K562 (cell line): ENCODE data around the gene REP15. TPM values are rescaled to one million over a fixed set of nuclear protein-coding genes. Genes with fewer than 3 reads are reported as not detected.

Experiments used
- ARID3B ChIP-seq: fragments of 250-450 bp; sonication (Bioruptor Pico); IDR thresholded peaks from 2 replicates; pipeline ENCODE4 v1.4.0; 2020; ENCODE audit warnings: borderline replicate concordance
- BCL6 ChIP-seq: fragments of 250-450 bp; sonication (Bioruptor Pico); IDR thresholded peaks from 2 replicates; pipeline ENCODE4 v1.4.0; 2020
- ESRRA ChIP-seq: fragments of 450-650 bp; IDR thresholded peaks from 2 replicates; pipeline ENCODE4 v1.6.1; 2014; ENCODE audit warnings: low read depth, mild to moderate bottlenecking, moderate library complexity, borderline replicate concordance
- GTF2F1 ChIP-seq: IDR thresholded peaks from 2 replicates; pipeline ENCODE4 v1.6.1; 2011; ENCODE audit warnings: low read depth, low read length, improper control_type of control experiment
- HDAC1 ChIP-seq, 2 experiments: fragments of 450-650 bp; IDR thresholded peaks; 2 replicates each; pipeline ENCODE4 v1.6.1; 2016 to 2017; ENCODE audit warnings: inconsistent platforms in 1 of 2, mild to moderate bottlenecking in 1 of 2, moderate library complexity in 1 of 2
- HMGXB4 ChIP-seq: sonication (generic); formaldehyde crosslinking; IDR thresholded peaks from 2 replicates; pipeline ENCODE4 v1.8.1; 2023; ENCODE audit warnings: mild to moderate bottlenecking, missing genetic modification reagents
- HNRNPLL ChIP-seq: fragments of 200-400 bp; formaldehyde crosslinking; IDR thresholded peaks from 2 replicates; pipeline ENCODE4 v1.6.1; 2017; ENCODE audit warnings: low read length, low read depth, mild to moderate bottlenecking; ENCODE audit not compliant: poor library complexity, severe bottlenecking
- JUN ChIP-seq, 2 experiments: sonication (generic) in 1 of 2; formaldehyde crosslinking in 1 of 2; IDR thresholded peaks; 2 replicates each; pipeline versions ENCODE4 v1.6.1 to v1.8.0; 2012 to 2022; ENCODE audit warnings: borderline replicate concordance in 2 of 2, mild to moderate bottlenecking in 2 of 2, improper control_type of control experiment in 1 of 2, low read depth in 1 of 2, low read length in 1 of 2, missing genetic modification reagents in 1 of 2
- MEF2A ChIP-seq: IDR thresholded peaks from 2 replicates; pipeline ENCODE4 v1.6.1; 2011; ENCODE audit warnings: low read depth, mild to moderate bottlenecking, low read length, moderate library complexity; ENCODE audit not compliant: control insufficient read depth
- NCOA4 ChIP-seq: fragments of 450-650 bp; IDR thresholded peaks from 2 replicates; pipeline ENCODE4 v1.6.1; 2018; ENCODE audit warnings: mild to moderate bottlenecking; ENCODE audit not compliant: partially characterized antibody
- NFXL1 ChIP-seq: fragments of 450-650 bp; formaldehyde crosslinking; IDR thresholded peaks from 2 replicates; pipeline ENCODE4 v1.4.0; 2021; ENCODE audit warnings: mild to moderate bottlenecking
- NR3C1 ChIP-seq: sonication (generic); formaldehyde crosslinking; IDR thresholded peaks from 2 replicates; pipeline ENCODE4 v1.8.1; 2022; ENCODE audit warnings: missing genetic modification reagents
- POLR2H ChIP-seq: IDR thresholded peaks from 2 replicates; pipeline ENCODE4 v1.6.1; 2016; ENCODE audit warnings: missing genetic modification characterization, low read depth, mild to moderate bottlenecking, control low read depth, missing compliant biosample characterization, moderate library complexity
- RUNX1 ChIP-seq: sonication (generic); IDR thresholded peaks from 2 replicates; pipeline ENCODE4 v1.6.1; 2016; ENCODE audit warnings: antibody characterized with exemption, low read depth
- SIRT6 ChIP-seq: IDR thresholded peaks from one replicate; pipeline ENCODE4 v1.6.1; 2012; ENCODE audit warnings: low read depth, mild to moderate bottlenecking, control low read depth, inconsistent platforms, low read length, moderate library complexity
- STAT5A ChIP-seq: IDR thresholded peaks from 2 replicates; pipeline ENCODE4 v1.6.1; 2012; ENCODE audit warnings: low read length, inconsistent platforms, borderline replicate concordance
- STAT6 ChIP-seq: sonication (generic); formaldehyde crosslinking; IDR thresholded peaks from 2 replicates; pipeline ENCODE4 v1.8.1; 2023; ENCODE audit warnings: mild to moderate bottlenecking, missing genetic modification reagents
- TCF7L2 ChIP-seq: fragments of 150-350 bp; IDR thresholded peaks from 2 replicates; pipeline ENCODE4 v1.6.1; 2016; ENCODE audit warnings: low read depth, mild to moderate bottlenecking, low read length, moderate library complexity
- TEAD1 ChIP-seq, 2 experiments: fragments of 450-650 bp in 1 of 2; sonication (generic) in 1 of 2; formaldehyde crosslinking; IDR thresholded peaks; 2 replicates each; pipeline versions ENCODE4 v1.4.0 to v1.8.0; 2020 to 2022; ENCODE audit warnings: mild to moderate bottlenecking in 2 of 2, missing genetic modification reagents in 1 of 2
- ZBED1 ChIP-seq: IDR thresholded peaks from 2 replicates; pipeline ENCODE4 v1.6.1; 2014
- ZFPM2 ChIP-seq: fragments of 250-450 bp; sonication (Bioruptor Pico); IDR thresholded peaks from 2 replicates; pipeline ENCODE4 v1.5.1; 2022; ENCODE audit warnings: mild to moderate bottlenecking
- ZKSCAN3 ChIP-seq: fragments of 250-450 bp; sonication (Bioruptor Pico); IDR thresholded peaks from 2 replicates; pipeline ENCODE4 v1.4.0; 2020
- ZNF197 ChIP-seq: fragments of 200-800 bp; sonication (Bioruptor generic); IDR thresholded peaks from 2 replicates; pipeline ENCODE4 v1.6.1; 2016; ENCODE audit warnings: low read depth, missing genetic modification characterization, missing compliant biosample characterization
- ZNF445 ChIP-seq: fragments of 250-450 bp; sonication (Bioruptor Pico); IDR thresholded peaks from 2 replicates; pipeline ENCODE4 v1.4.0; 2020; ENCODE audit warnings: low read depth, mild to moderate bottlenecking, moderate library complexity
- polyA plus RNA-seq, 8 experiments: library from polyadenylated mRNA; depleted of rRNA in 4 of 8; stranded (reverse) in 5 of 8; unstranded in 3 of 8; fragments of >200 nt; fragmentation: Nextera tagmentation in 2 of 8; fragmentation: Illumina TruSeq in 1 of 8; extraction: Ambion mirVana in 2 of 8; extraction: Trizol in 1 of 8; gene quantifications; 2 replicates each; pipeline versions ENCODE4 v1.2.1 to v1.2.3, GENCODE V29; 2011 to 2014; ENCODE audit warnings: inconsistent platforms in 1 of 8, missing spikeins in 1 of 8
- total RNA-seq, 7 experiments: library from RNA; depleted of rRNA in 6 of 7; stranded (reverse); fragments of >200 nt in 6 of 7; fragmentation: Illumina TruSeq in 2 of 7; extraction: Trizol in 2 of 7; gene quantifications; 2 replicates each; pipeline versions ENCODE4 v1.2.1 to v1.2.3, GENCODE V29; 2011 to 2021; ENCODE audit warnings: low replicate concordance in 1 of 7

REP15 gene
- total and polyA plus RNA-seq, 9 of the 15 experiments (the other 6 are each of a cell fraction or from before 2014, with no cell fraction given), result not detected

GRCh38 chr12:27703720-27704452 lies 7.6 kb downstream of the REP15 start (continued):
- no peak for TF ChIP-seq ARID3B
- TF ChIP-seq ZFPM2 (CRISPR knock-in tag), result no peak
- TF ChIP-seq ESRRA, result no peak
- no peak for TF ChIP-seq RUNX1
- TF ChIP-seq ZKSCAN3 (CRISPR knock-in tag), result no peak
- no peak for TF ChIP-seq STAT6
- no peak for TF ChIP-seq HDAC1 (IDR thresholded peaks at IDR 0.05)
- no peak for TF ChIP-seq BCL6 (CRISPR knock-in tag)
- TF ChIP-seq NFXL1, result no peak; the same call in 1 of the 2 replicates
- TF ChIP-seq ZBED1, result no peak
- TF ChIP-seq TEAD1 (CRISPR knock-in tag; IDR thresholded peaks at IDR 0.05), result peak; percentile 99 to 100
- TF ChIP-seq SIRT6, result no peak
- no peak for TF ChIP-seq MEF2A
- no peak for TF ChIP-seq ZNF445
- no peak for TF ChIP-seq GTF2F1
- peak; percentile 60; the same call in 1 of the 2 replicates for TF ChIP-seq POLR2H (tag)
- no peak for TF ChIP-seq HNRNPLL
- no peak for TF ChIP-seq STAT5A
- TF ChIP-seq NR3C1 (CRISPR knock-in tag), result no peak
- 0 out of 2 replicates have a peak, but pooled peaks have one; percentile 48 for TF ChIP-seq ZNF197 (CRISPR knock-in tag)
- TF ChIP-seq HMGXB4 (CRISPR knock-in tag), result no peak
- peak; percentile 40; the same call in 1 of the 2 replicates for TF ChIP-seq JUN (IDR thresholded peaks at IDR 0.05; ENCODE audit: borderline replicate concordance, low read depth, low read length)
- TF ChIP-seq JUN (CRISPR knock-in tag; IDR thresholded peaks at IDR 0.05; ENCODE audit: borderline replicate concordance), result no peak
- no peak for TF ChIP-seq TCF7L2
- TF ChIP-seq NCOA4, result no peak
